ENCODE results near the gene FGD5.

FGD5 gene

GRCh38 chr3:14959359-14959943 is 140.7 kb downstream of the FGD5 start:
- no peak for DNase-seq (ENCODE audit: low read depth in 1 of 2, low spot score in 1 of 2)

- no peak for DNase-seq (ENCODE audit: low read depth in 1 of 2, low spot score in 1 of 2)
These were observed 144.0 kb downstream of the FGD5 start for GRCh38 chr3:14962762-14963161.

- no peak for DNase-seq (ENCODE audit: low read depth in 1 of 2, low spot score in 1 of 2)
These were observed 148.5 kb downstream of the FGD5 start for GRCh38 chr3:14967285-14967684.

- no peak for DNase-seq (ENCODE audit: low read depth in 1 of 2, low spot score in 1 of 2)
These were observed 150.9 kb downstream of the FGD5 start for GRCh38 chr3:14969671-14970070.

- DNase-seq (ENCODE audit: low read depth in 1 of 2, low spot score in 1 of 2): no peak
These were observed 157.6 kb downstream of the FGD5 start for GRCh38 chr3:14976317-14976716.

GRCh38 chr3:14980689-14981088 is 161.9 kb downstream of the FGD5 start:
- DNase-seq (ENCODE audit: low read depth in 1 of 2, low spot score in 1 of 2): no peak

Measured in activated T-helper 1 cell treated with anti-CD3 and anti-CD28 coated beads, Interleukin-2, amount 50 U/mL, for 16 hours (primary cell).